ENCODE measurements around the gene ELF3.

DNA sequence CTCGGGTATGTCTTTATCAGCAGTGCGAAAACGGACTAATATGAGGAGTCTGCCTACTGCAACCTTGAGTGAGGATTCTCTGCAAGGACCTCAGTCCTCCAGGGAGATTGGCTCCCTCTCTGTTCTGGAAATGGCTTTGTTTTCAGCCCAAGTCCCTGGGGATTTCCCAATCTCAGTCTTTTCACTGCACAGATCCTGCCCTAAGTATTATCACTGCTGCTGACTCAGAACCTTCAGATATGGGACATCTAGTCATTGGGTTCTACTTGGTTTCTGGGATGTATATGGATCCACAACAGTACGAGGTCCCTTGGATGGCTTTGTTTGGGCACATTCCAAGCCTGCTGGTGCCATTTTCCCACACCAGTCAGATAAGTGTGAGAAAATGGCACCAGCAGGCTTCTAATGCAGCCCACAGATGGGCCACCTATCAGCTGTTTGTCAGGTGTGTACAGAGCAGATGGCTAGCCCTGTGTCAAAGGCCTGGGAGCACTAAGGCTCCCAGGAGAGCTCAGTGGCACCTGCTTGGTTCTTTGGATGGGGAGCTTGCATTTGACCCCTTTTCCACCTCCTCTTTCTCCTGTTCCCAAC lies 27.4 kb downstream of the ELF3 start:
- TF ChIP-seq, protein P1, sequence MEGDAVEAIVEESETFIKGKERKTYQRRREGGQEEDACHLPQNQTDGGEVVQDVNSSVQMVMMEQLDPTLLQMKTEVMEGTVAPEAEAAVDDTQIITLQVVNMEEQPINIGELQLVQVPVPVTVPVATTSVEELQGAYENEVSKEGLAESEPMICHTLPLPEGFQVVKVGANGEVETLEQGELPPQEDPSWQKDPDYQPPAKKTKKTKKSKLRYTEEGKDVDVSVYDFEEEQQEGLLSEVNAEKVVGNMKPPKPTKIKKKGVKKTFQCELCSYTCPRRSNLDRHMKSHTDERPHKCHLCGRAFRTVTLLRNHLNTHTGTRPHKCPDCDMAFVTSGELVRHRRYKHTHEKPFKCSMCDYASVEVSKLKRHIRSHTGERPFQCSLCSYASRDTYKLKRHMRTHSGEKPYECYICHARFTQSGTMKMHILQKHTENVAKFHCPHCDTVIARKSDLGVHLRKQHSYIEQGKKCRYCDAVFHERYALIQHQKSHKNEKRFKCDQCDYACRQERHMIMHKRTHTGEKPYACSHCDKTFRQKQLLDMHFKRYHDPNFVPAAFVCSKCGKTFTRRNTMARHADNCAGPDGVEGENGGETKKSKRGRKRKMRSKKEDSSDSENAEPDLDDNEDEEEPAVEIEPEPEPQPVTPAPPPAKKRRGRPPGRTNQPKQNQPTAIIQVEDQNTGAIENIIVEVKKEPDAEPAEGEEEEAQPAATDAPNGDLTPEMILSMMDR (IDR thresholded peaks at IDR 0.05; ENCODE audit: poor library complexity, severe bottlenecking) = no peak
- TF ChIP-seq RAD21 (conservative IDR thresholded peaks at IDR 0.05) (no peak), TAF1 (IDR thresholded peaks at IDR 0.05; ENCODE audit: low read depth) (no peak), EZH2 (IDR thresholded peaks at IDR 0.05; ENCODE audit: borderline replicate concordance, insufficient read depth, low read length, poor library complexity, severe bottlenecking) (no peak)

All from neural cell (in vitro differentiated cells).